Ishikawa (cell line): ENCODE measurements around the gene KCNQ1.

ENCODE experiments used
- CEBPB ChIP-seq: IDR thresholded peaks from 2 replicates; pipeline ENCODE4 v1.6.1; 2012
- EP300 ChIP-seq: IDR thresholded peaks from 2 replicates; pipeline ENCODE4 v1.6.1; 2012; ENCODE audit warnings: borderline replicate concordance
- TAF1 ChIP-seq: IDR thresholded peaks from 2 replicates; pipeline ENCODE4 v1.6.1; 2012; ENCODE audit warnings: low read depth, mild to moderate bottlenecking
- TF ChIP-seq, protein P1 (sequence below): IDR thresholded peaks from 2 replicates; pipeline ENCODE4 v1.6.1; 2012
- TF ChIP-seq, protein P2 (sequence below): IDR thresholded peaks from 2 replicates; pipeline ENCODE4 v1.6.1; 2012
- TF ChIP-seq, protein P3 (sequence below): IDR thresholded peaks from 2 replicates; pipeline ENCODE4 v1.6.1; 2012; ENCODE audit warnings: low read depth, mild to moderate bottlenecking

DNA sequence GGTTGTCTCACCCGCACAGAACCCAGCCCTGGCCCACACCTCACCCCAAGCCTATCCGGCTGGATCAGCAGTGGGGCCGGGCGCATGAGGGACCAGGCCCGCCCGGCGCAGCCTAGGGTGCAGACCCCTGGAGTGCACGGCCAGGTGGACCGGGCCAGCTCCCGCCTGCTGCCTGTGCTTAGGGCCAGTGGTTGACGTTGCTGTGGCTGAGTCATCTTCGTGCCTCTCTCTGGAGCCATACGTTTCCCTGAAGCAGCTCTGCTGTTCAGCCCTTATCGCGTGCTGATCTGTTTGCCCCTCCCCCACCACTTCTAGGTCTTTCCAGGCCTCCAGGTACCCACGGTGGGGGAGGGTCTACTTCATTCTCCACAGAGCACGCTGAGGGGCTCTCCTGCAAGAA is 401.2 kb downstream of the KCNQ1 start:
- TF ChIP-seq EP300 (no peak), TAF1 (no peak), CEBPB (no peak)
- TF ChIP-seq, protein P1, sequence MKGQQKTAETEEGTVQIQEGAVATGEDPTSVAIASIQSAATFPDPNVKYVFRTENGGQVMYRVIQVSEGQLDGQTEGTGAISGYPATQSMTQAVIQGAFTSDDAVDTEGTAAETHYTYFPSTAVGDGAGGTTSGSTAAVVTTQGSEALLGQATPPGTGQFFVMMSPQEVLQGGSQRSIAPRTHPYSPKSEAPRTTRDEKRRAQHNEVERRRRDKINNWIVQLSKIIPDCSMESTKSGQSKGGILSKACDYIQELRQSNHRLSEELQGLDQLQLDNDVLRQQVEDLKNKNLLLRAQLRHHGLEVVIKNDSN = no peak
- TF ChIP-seq, protein P2, sequence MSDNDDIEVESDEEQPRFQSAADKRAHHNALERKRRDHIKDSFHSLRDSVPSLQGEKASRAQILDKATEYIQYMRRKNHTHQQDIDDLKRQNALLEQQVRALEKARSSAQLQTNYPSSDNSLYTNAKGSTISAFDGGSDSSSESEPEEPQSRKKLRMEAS = no peak
- TF ChIP-seq, protein P3, sequence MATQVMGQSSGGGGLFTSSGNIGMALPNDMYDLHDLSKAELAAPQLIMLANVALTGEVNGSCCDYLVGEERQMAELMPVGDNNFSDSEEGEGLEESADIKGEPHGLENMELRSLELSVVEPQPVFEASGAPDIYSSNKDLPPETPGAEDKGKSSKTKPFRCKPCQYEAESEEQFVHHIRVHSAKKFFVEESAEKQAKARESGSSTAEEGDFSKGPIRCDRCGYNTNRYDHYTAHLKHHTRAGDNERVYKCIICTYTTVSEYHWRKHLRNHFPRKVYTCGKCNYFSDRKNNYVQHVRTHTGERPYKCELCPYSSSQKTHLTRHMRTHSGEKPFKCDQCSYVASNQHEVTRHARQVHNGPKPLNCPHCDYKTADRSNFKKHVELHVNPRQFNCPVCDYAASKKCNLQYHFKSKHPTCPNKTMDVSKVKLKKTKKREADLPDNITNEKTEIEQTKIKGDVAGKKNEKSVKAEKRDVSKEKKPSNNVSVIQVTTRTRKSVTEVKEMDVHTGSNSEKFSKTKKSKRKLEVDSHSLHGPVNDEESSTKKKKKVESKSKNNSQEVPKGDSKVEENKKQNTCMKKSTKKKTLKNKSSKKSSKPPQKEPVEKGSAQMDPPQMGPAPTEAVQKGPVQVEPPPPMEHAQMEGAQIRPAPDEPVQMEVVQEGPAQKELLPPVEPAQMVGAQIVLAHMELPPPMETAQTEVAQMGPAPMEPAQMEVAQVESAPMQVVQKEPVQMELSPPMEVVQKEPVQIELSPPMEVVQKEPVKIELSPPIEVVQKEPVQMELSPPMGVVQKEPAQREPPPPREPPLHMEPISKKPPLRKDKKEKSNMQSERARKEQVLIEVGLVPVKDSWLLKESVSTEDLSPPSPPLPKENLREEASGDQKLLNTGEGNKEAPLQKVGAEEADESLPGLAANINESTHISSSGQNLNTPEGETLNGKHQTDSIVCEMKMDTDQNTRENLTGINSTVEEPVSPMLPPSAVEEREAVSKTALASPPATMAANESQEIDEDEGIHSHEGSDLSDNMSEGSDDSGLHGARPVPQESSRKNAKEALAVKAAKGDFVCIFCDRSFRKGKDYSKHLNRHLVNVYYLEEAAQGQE = no peak
